ENCODE results near the gene DOCK4.

DNA sequence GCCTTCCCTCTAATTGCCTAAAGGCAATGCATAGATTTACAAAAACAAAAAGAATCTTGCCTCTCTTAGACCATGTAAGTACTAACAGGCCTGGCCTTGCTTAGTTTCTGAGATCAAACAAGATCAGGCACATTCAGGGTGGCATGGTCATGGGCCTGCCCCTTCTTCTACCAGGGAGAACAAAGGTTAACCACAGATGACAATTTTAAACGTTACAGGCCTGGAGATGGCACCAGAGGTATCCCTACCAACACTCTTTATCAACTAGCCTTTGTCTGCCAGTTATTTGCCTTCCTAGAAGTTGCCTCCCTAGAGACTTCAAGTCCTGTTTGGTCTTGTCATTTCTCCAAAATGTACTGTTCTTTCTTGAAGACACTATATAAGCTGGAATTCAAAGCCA lies 252.6 kb downstream of the DOCK4 start:
- TF ChIP-seq, protein P1, sequence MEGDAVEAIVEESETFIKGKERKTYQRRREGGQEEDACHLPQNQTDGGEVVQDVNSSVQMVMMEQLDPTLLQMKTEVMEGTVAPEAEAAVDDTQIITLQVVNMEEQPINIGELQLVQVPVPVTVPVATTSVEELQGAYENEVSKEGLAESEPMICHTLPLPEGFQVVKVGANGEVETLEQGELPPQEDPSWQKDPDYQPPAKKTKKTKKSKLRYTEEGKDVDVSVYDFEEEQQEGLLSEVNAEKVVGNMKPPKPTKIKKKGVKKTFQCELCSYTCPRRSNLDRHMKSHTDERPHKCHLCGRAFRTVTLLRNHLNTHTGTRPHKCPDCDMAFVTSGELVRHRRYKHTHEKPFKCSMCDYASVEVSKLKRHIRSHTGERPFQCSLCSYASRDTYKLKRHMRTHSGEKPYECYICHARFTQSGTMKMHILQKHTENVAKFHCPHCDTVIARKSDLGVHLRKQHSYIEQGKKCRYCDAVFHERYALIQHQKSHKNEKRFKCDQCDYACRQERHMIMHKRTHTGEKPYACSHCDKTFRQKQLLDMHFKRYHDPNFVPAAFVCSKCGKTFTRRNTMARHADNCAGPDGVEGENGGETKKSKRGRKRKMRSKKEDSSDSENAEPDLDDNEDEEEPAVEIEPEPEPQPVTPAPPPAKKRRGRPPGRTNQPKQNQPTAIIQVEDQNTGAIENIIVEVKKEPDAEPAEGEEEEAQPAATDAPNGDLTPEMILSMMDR (IDR thresholded peaks at IDR 0.05): peak; percentile 26
- TF ChIP-seq ZFX (IDR thresholded peaks at IDR 0.05; ENCODE audit: borderline replicate concordance): no peak

Measured in 22Rv1 (cell line).